Activated CD8-positive, alpha-beta memory T cell treated with anti-CD3 and anti-CD28 coated beads for 1 hour (primary cell): ENCODE data around the gene GEMIN5.
"Not testable (repeated sequence)": the region's sequence is repeated elsewhere in the genome, so short reads cannot be mapped to it uniquely, and the experiment has no call there.

ENCODE experiments used
- DNase-seq, 2 donors: peaks; one replicate each; pipeline ENCODE4 v3.0.0-alpha.2; 2020; ENCODE audit warnings: low read depth in 1 of 2; ENCODE audit errors: extremely low read depth in 1 of 2

Gene GEMIN5

GRCh38 chr5:154937718-154938466 is at the start of gene GEMIN5:
Gene GEMIN5 (minus strand): TSS chr5:154938211. CDS start chr5:154938133, 78 bp downstream.
- peak; percentile 57 to 75 for DNase-seq

GRCh38 chr5:154986151-154986550 is 48.1 kb upstream of the GEMIN5 start:
- no peak for DNase-seq

GRCh38 chr5:154984946-154985516 is 47.0 kb upstream of the GEMIN5 start:
- DNase-seq: no peak

GRCh38 chr5:154978294-154978693 is 40.3 kb upstream of the GEMIN5 start:
- not testable (repeated sequence) for DNase-seq

- no peak for DNase-seq
Observed at GRCh38 chr5:154977409-154977808, 39.4 kb upstream of the GEMIN5 start.

- DNase-seq: not testable (repeated sequence)
Observed at GRCh38 chr5:154976082-154976481, 38.1 kb upstream of the GEMIN5 start.

- DNase-seq: no peak
Observed at GRCh38 chr5:154972476-154973080, 34.6 kb upstream of the GEMIN5 start.

- DNase-seq: no peak
Observed at GRCh38 chr5:154971501-154971900, 33.5 kb upstream of the GEMIN5 start.

GRCh38 chr5:154970759-154971158 is 32.7 kb upstream of the GEMIN5 start:
- DNase-seq: no peak

- no peak for DNase-seq
Observed at GRCh38 chr5:154968953-154969352, 30.9 kb upstream of the GEMIN5 start.

GRCh38 chr5:154967421-154968024 is 29.5 kb upstream of the GEMIN5 start:
- DNase-seq: no peak

GRCh38 chr5:154966874-154967273 is 28.9 kb upstream of the GEMIN5 start:
- DNase-seq: no peak

- no peak for DNase-seq
Observed at GRCh38 chr5:154966081-154966841, 28.2 kb upstream of the GEMIN5 start.

- DNase-seq: no peak
Observed at GRCh38 chr5:154962494-154962893, 24.5 kb upstream of the GEMIN5 start.

GRCh38 chr5:154956712-154957111 is 18.7 kb upstream of the GEMIN5 start:
- DNase-seq: no peak

- DNase-seq: no peak
Observed at GRCh38 chr5:154949781-154950180, 11.8 kb upstream of the GEMIN5 start.

- no peak for DNase-seq
Observed at GRCh38 chr5:154948313-154948712, 10.3 kb upstream of the GEMIN5 start.

- DNase-seq: no peak
Observed at GRCh38 chr5:154947778-154948177, 9.8 kb upstream of the GEMIN5 start.

GRCh38 chr5:154945695-154946301 is 7.8 kb upstream of the GEMIN5 start:
- no peak for DNase-seq

- no peak for DNase-seq
Observed at GRCh38 chr5:154944716-154945115, 6.7 kb upstream of the GEMIN5 start.

GRCh38 chr5:154943527-154943926 is 5.5 kb upstream of the GEMIN5 start:
- no peak for DNase-seq
